ENCODE data around the gene ZNF714. TPM values are rescaled to one million over a fixed set of nuclear protein-coding genes. Genes with fewer than 3 reads are reported as not detected.

The ZNF714 gene
- total and polyA plus RNA-seq, 9 of the 15 experiments (the other 6 are each of a cell fraction or from before 2014, with no cell fraction given): 16.2 to 40.8 (median 28.9) TPM

DNA sequence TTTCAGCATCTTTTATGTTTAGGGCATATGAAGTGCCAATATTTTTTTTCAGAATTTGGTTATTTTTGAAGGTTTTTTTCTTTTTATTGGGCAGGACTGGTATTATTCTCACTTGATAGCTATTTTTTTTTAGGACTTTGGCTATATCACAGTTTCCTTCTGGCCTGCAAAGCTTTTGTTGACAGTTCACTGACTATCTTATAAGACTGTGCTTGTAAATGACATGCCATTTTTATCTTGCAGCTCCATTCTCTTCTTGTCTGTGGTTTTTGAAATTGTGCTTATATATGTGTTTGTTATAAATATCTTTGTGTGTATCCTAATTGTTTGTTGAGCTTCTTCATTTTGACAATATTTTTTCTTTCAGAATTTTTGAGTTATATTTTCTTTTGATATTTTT is 33.4 kb downstream of the ZNF714 start (continued):
- TF ChIP-seq CHAMP1 (IDR thresholded peaks at IDR 0.05): peak; percentile 62; the same call in 1 of the 2 replicates
- TF ChIP-seq, protein P1, sequence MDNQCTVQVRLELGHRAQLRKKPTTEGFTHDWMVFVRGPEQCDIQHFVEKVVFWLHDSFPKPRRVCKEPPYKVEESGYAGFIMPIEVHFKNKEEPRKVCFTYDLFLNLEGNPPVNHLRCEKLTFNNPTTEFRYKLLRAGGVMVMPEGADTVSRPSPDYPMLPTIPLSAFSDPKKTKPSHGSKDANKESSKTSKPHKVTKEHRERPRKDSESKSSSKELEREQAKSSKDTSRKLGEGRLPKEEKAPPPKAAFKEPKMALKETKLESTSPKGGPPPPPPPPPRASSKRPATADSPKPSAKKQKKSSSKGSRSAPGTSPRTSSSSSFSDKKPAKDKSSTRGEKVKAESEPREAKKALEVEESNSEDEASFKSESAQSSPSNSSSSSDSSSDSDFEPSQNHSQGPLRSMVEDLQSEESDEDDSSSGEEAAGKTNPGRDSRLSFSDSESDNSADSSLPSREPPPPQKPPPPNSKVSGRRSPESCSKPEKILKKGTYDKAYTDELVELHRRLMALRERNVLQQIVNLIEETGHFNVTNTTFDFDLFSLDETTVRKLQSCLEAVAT (IDR thresholded peaks at IDR 0.05): peak in 1 of 2 experiments; percentile 64; a peak in 1 of 4 replicates
- TF ChIP-seq GATA2 (CRISPR knock-in tag; IDR thresholded peaks at IDR 0.05): peak; percentile 59; the same call in 1 of the 2 replicates
- no peak for TF ChIP-seq DMBX1 (CRISPR knock-in tag; IDR thresholded peaks at IDR 0.05; ENCODE audit: borderline replicate concordance)
- peak; percentile 65 for TF ChIP-seq MEIS2 (IDR thresholded peaks at IDR 0.05; ENCODE audit: partially characterized antibody)
- peak; percentile 84 for TF ChIP-seq NCOR1 (IDR thresholded peaks at IDR 0.05)
- TF ChIP-seq CCAR2 (IDR thresholded peaks at IDR 0.05; ENCODE audit: low read depth, low read length): no peak
- TF ChIP-seq NKRF (IDR thresholded peaks at IDR 0.05; ENCODE audit: borderline replicate concordance): no peak
- peak; percentile 94 for TF ChIP-seq CBFA2T3 (IDR thresholded peaks at IDR 0.05)
- no peak for TF ChIP-seq TEAD1 (CRISPR knock-in tag; IDR thresholded peaks at IDR 0.05)
- TF ChIP-seq HES1 (IDR thresholded peaks at IDR 0.05; ENCODE audit: low read depth): no peak
- peak; percentile 89 for TF ChIP-seq CBFA2T2 (conservative IDR thresholded peaks at IDR 0.05)
- peak; percentile 77 for TF ChIP-seq DPF2 (IDR thresholded peaks at IDR 0.05)
- 0 out of 2 replicates have a peak, but pooled peaks have one; percentile 48 for TF ChIP-seq POLR2AphosphoS5 (IDR thresholded peaks at IDR 0.05; ENCODE audit: control insufficient read depth, insufficient read depth, low read depth, low read length)
- TF ChIP-seq, protein P2, sequence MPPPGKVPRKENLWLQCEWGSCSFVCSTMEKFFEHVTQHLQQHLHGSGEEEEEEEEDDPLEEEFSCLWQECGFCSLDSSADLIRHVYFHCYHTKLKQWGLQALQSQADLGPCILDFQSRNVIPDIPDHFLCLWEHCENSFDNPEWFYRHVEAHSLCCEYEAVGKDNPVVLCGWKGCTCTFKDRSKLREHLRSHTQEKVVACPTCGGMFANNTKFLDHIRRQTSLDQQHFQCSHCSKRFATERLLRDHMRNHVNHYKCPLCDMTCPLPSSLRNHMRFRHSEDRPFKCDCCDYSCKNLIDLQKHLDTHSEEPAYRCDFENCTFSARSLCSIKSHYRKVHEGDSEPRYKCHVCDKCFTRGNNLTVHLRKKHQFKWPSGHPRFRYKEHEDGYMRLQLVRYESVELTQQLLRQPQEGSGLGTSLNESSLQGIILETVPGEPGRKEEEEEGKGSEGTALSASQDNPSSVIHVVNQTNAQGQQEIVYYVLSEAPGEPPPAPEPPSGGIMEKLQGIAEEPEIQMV (tag; conservative IDR thresholded peaks at IDR 0.05; ENCODE audit: low read depth): no peak
- TF ChIP-seq CC2D1A (IDR thresholded peaks at IDR 0.05): no peak; the same call in 1 of the 2 replicates
- TF ChIP-seq RBM15 (IDR thresholded peaks at IDR 0.05; ENCODE audit: insufficient read depth, low read length): no peak
- TF ChIP-seq SOX6 (IDR thresholded peaks at IDR 0.05): peak; percentile 64; the same call in 1 of the 2 replicates

All from K562 (cell line).